ENCODE results near the gene SCMH1. TPM values are rescaled to one million over a fixed set of nuclear protein-coding genes. Genes with fewer than 3 reads are reported as not detected.

Gene SCMH1
- total RNA-seq, 6 donors from 2014 or later: 31.4 to 54.5 (median 36.6) TPM

DNA sequence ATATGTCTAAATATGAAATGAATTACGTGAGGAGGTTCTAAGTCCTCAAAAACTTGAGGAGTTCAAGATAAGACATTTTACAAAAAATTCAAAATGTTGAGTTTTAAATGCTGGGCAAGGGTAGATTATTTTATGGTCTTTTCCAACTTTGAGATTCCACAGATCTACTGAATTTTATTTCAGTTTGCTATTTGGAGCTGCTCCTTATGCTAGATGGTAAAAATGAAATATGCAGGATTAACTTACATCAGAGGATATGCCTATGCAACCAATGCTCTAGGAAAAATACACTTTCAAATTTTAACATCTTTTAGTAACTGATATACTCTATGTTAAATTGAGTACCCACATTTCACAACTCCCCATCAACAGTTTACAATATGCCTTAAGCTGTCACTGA lies 83.1 kb downstream of the SCMH1 start:
- no peaks in the 10 kb centered on the region for H3K4me1 ChIP-seq
- no peak overlapping the region for H3K4me3 ChIP-seq
- ATAC-seq (ENCODE audit: low FRiP score in 2 of 2) (no peak), DNase-seq (no peak)
- H3K9me3 ChIP-seq: no peaks in the 10 kb centered on the region
- no peak overlapping the region for H3K27ac ChIP-seq
- no peaks in the 10 kb centered on the region for H3K27me3 ChIP-seq
- H3K36me3 ChIP-seq: peaks cover 0 to 15% (median 0%) of the 10 kb centered on the region in 4 donors
- 93% methylated on average over 1 of the region's 1 CpG for WGBS, 2 donors
- TF ChIP-seq EP300 (IDR thresholded peaks at IDR 0.05) (no peak), POLR2A (IDR thresholded peaks at IDR 0.05) (no peak), POLR2AphosphoS5 (IDR thresholded peaks at IDR 0.05) (no peak)
- TF ChIP-seq, protein P1, sequence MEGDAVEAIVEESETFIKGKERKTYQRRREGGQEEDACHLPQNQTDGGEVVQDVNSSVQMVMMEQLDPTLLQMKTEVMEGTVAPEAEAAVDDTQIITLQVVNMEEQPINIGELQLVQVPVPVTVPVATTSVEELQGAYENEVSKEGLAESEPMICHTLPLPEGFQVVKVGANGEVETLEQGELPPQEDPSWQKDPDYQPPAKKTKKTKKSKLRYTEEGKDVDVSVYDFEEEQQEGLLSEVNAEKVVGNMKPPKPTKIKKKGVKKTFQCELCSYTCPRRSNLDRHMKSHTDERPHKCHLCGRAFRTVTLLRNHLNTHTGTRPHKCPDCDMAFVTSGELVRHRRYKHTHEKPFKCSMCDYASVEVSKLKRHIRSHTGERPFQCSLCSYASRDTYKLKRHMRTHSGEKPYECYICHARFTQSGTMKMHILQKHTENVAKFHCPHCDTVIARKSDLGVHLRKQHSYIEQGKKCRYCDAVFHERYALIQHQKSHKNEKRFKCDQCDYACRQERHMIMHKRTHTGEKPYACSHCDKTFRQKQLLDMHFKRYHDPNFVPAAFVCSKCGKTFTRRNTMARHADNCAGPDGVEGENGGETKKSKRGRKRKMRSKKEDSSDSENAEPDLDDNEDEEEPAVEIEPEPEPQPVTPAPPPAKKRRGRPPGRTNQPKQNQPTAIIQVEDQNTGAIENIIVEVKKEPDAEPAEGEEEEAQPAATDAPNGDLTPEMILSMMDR (IDR thresholded peaks at IDR 0.05): no peak

DNA sequence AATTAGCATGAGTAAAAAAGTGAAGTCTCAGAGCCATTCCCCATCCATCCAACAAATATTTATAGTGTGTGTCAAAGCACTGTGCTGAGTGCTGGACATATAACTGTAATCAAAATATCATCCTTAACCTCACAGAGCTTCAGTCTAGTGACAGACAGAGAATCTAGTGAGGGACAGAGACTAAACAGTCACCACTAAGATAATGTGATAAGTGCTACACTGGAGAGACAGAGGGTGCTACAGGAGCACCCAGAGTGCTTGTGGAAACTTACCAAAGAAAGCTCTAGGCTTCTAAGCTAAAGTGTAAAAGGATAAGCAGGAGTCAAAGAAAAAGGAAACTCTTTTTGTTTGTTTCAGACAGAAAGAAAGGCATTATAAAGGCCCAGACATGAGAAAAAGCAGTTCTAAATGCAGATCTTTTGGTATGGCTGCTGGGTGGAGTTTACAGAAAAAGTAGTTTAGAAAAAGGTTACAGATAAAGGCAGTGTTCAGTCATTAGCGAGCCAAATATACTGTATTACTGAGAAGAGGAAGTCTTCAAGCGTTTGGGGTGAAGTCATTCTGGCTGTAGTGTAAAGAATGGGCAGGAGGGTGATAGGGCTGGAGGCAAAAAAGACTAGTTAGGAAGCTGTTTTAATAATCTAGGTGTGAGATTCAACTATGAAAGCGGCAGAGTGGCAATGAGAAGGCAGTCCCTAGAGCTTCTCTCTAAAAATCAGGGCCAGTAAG lies 83.8 kb downstream of the SCMH1 start:
- 84 to 87% methylated on average over 3 of the region's 3 CpGs for WGBS, 2 donors
- H3K4me1 ChIP-seq: no peaks in the 10 kb centered on the region
- H3K27ac ChIP-seq: no peak overlapping the region
- TF ChIP-seq, protein P1 (IDR thresholded peaks at IDR 0.05): no peak
- no peak for TF ChIP-seq POLR2AphosphoS5 (IDR thresholded peaks at IDR 0.05)
- TF ChIP-seq EP300 (IDR thresholded peaks at IDR 0.05): no peak
- TF ChIP-seq POLR2A (IDR thresholded peaks at IDR 0.05): no peak
- DNase-seq: no peak
- no peak for ATAC-seq (ENCODE audit: low FRiP score in 2 of 2)
- H3K36me3 ChIP-seq: peaks cover 0 to 15% (median 0%) of the 10 kb centered on the region in 4 donors
- no peaks in the 10 kb centered on the region for H3K27me3 ChIP-seq
- no peak overlapping the region for H3K4me3 ChIP-seq
- no peaks in the 10 kb centered on the region for H3K9me3 ChIP-seq

DNA sequence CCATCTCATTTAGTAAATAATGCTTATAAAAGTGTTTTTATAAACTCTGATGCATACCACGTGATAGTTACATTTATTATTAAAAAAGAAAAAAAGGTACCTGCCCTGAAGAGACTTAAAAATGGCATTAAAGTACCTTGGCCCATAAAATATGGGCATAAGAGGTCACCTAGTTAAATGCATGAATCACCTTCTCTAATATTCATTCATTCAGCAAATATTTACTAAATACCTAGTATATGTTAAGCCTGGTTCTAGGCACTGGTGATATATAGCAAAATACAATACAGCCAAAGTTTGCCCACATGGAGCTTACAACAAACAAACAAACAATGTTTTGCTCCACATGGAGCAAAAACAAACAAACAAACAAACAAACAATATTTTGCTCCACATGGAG lies 87.0 kb downstream of the SCMH1 start:
- DNase-seq (no peak), ATAC-seq (ENCODE audit: low FRiP score in 2 of 2) (no peak)
- WGBS, 2 donors: 93 to 96% methylated on average over 1 of the region's 1 CpG
- peaks cover 0 to 6% (median under 1%) of the 10 kb centered on the region in 4 donors for H3K36me3 ChIP-seq
- H3K4me1 ChIP-seq: peaks cover 4 to 8% (median 5%) of the 10 kb centered on the region in 4 donors
- no peak for TF ChIP-seq POLR2AphosphoS5 (IDR thresholded peaks at IDR 0.05)
- TF ChIP-seq, protein P1 (IDR thresholded peaks at IDR 0.05): no peak
- no peak for TF ChIP-seq EP300 (IDR thresholded peaks at IDR 0.05)
- no peak for TF ChIP-seq POLR2A (IDR thresholded peaks at IDR 0.05)
- H3K4me3 ChIP-seq: no peak overlapping the region
- no peaks in the 10 kb centered on the region for H3K27me3 ChIP-seq
- no peaks in the 10 kb centered on the region for H3K9me3 ChIP-seq
- no peak overlapping the region for H3K27ac ChIP-seq

DNA sequence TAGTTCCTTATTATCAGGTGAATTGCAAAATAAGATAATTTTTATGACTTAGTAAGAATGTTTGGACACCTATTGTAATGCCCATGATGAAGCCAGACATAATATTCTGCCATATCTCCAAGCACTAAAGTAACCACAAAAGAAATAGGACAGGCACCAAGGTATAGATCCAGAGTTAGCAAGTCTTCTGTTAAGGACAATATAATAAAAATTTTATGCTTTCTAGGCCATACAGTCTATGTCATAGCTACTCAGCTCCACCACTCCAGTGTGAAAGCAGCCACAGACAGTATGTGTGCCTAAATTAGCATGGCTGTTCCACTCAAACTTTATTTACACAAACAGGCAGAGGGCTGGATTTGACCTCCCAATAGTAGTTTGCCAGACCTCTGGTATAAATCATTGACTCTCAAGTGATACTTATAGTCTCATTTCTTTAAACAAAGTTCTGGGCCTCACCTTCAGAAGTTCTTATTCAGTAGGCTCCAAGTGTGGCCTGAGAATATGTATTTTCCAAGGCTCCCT lies 88.3 kb downstream of the SCMH1 start:
- DNase-seq (no peak), ATAC-seq (ENCODE audit: low FRiP score in 2 of 2) (peak in 1 of 2 donors; percentile 40)
- Histone ChIP-seq H3K4me3 (no peak overlapping the region), H3K9me3 (no peaks in the 10 kb centered on the region), H3K36me3 (peaks cover 0 to 11% (median 2%) of the 10 kb centered on the region in 4 donors), H3K4me1 (peaks cover 4 to 8% (median 5%) of the 10 kb centered on the region in 4 donors), H3K27ac (no peak overlapping the region), H3K27me3 (no peaks in the 10 kb centered on the region)
- no peak for TF ChIP-seq EP300 (IDR thresholded peaks at IDR 0.05)
- no peak for TF ChIP-seq POLR2AphosphoS5 (IDR thresholded peaks at IDR 0.05)
- TF ChIP-seq, protein P1 (IDR thresholded peaks at IDR 0.05): no peak
- TF ChIP-seq POLR2A (IDR thresholded peaks at IDR 0.05): no peak

Data from upper lobe of left lung (tissue), 6 donors.